Measurements from ENCODE around the gene UFD1.

The UFD1 gene

DNA sequence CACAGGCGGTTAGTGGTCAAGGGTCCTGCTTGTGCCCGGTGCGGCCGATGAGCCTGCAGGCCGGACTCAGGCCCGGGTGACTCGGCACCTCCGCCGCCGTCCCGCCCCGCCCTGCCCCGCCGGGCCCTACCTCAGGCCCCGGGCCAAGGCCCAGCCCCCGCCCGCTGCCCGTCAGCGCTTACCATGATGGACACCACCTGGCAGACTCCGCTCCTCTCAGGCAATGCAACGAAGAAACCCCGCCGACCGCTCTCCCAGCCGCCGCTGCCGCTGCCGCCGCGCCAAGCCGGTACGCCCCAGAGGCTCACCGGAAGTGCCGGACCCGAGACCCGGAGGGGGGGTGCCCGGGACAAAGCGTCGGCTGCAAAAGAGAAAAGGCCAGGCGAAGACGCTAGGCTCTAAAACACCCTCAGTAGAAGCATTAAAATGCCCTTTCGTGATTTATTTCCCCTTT, at the start of gene UFD1:
UFD1 (minus strand) TSS at position 293 of the 454 bp plus-strand sequence; CDS start at position 185, 108 bp downstream.
- DNase-seq (ENCODE audit: low spot score): peak; percentile 87
- TF ChIP-seq CTCF (IDR thresholded peaks at IDR 0.05; ENCODE audit: borderline replicate concordance, control extremely low read depth, extremely low read depth, insufficient read depth, missing control alignments): no peak
- in situ Hi-C loops (cut with MboI; ENCODE audit: low sequenced_read_pairs, unreplicated experiment): loop anchor here (10.0 kb wide), 1 partner anchor 294 kb away; no protein-coding TSS in a partner anchor

DNA sequence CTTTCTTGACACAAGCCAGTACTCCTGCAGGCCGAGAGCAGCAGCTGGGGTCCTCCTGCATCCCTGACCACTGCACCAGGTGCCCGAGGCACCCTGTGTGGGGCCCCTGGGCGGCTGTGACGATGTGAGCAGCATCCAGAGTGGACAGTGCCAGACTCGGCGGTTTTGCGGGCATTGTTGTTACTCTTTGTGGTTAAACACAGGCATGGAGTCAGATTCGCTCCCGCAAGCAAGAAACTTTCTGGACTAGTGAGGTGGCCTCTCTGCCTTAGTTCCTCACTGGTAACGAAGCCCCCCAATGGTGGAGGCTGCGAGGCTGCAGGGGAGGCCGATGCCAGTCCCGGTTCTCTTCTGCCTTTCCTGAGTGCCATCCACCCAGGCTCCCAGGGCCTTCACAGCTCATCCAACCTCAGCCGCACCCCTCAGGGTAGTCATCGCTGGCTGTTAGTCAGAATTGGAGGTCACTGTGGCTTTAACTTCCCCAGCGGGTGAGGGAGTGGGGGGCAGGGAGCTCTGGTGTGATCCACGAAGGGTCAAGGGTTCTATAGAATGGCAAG, 48.9 kb upstream of the UFD1 start:
- no peak for TF ChIP-seq CTCF (IDR thresholded peaks at IDR 0.05; ENCODE audit: borderline replicate concordance, control extremely low read depth, extremely low read depth, insufficient read depth, missing control alignments)
- no peak for DNase-seq (ENCODE audit: low spot score)
- in situ Hi-C loops (cut with MboI; ENCODE audit: low sequenced_read_pairs, unreplicated experiment): no loop called here

DNA sequence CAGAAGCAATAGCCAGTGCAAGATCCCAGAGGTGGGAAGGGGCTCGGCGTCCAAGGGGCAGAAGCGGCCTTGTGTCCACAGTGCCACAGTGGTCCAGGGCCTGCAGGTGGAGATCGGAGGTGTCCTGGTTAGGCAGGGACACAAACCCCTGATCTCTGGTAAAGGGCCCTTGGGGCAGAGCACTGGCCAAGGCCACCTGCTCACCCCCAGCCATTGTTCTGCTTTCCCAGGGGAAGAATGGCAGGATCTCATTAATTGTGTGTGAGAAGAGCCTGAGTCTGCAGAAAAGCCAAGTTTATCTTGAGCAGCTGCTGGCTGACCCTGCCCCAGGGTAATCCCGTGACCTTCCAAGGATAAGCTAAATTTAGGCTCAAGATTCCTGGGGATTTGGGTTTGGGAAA, 48.3 kb upstream of the UFD1 start:
- in situ Hi-C loops (cut with MboI; ENCODE audit: low sequenced_read_pairs, unreplicated experiment): no loop called here
- TF ChIP-seq CTCF (IDR thresholded peaks at IDR 0.05; ENCODE audit: borderline replicate concordance, control extremely low read depth, extremely low read depth, insufficient read depth, missing control alignments): no peak
- no peak for DNase-seq (ENCODE audit: low spot score)

DNA sequence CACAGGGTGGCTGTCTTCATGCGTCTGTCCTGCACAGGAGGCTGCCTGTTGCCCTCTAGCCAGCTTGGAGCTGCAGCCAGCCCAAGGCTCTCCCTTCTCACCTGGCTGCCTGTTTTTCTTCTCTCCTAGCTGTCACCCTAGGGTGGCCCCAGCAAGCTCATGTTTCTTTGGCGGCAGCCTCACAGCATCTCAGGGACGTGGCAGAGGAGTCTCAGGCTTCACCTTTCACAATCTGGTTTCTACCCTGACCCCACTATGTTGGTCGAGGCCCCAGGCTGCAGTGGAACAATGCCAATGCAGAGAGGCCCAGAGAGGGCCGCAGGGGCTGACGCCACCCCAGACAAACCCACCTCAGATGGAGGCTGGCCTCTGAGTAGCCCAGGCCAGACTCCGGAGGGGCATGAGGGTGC, 47.7 kb upstream of the UFD1 start:
- in situ Hi-C loops (cut with MboI; ENCODE audit: low sequenced_read_pairs, unreplicated experiment): no loop called here
- no peak for DNase-seq (ENCODE audit: low spot score)
- no peak for TF ChIP-seq CTCF (IDR thresholded peaks at IDR 0.05; ENCODE audit: borderline replicate concordance, control extremely low read depth, extremely low read depth, insufficient read depth, missing control alignments)

DNA sequence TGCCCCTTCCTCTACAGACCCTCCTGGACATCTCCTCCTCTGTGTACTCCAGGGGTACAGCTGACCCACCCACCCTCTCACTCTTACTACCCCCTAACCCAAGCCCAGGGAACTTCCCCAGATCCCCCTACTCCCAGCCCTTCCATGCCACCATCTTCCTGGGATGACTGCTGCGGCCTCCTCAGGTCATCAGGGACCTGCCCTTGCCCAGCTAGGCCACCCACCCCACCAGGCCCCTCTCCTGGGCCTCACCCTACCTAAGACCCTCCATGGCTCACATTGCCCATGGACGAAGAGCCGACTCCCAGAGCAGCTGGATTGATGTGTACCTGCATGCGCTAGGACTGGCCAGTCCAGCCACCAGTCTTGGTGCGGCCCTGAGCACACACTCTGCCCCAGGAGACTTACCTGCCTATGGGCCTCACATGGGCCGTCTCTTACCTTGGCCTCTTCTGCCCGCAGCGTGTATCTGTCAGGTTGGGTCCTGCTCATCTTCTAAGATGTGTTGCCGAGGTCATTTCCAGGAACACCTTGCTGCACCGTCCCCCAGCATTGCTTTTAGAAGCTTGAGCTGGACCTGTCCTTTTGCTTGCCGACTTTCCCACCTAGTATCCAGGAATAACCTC, 47.2 kb upstream of the UFD1 start:
- DNase-seq (ENCODE audit: low spot score): no peak
- in situ Hi-C loops (cut with MboI; ENCODE audit: low sequenced_read_pairs, unreplicated experiment): no loop called here
- no peak for TF ChIP-seq CTCF (IDR thresholded peaks at IDR 0.05; ENCODE audit: borderline replicate concordance, control extremely low read depth, extremely low read depth, insufficient read depth, missing control alignments)

DNA sequence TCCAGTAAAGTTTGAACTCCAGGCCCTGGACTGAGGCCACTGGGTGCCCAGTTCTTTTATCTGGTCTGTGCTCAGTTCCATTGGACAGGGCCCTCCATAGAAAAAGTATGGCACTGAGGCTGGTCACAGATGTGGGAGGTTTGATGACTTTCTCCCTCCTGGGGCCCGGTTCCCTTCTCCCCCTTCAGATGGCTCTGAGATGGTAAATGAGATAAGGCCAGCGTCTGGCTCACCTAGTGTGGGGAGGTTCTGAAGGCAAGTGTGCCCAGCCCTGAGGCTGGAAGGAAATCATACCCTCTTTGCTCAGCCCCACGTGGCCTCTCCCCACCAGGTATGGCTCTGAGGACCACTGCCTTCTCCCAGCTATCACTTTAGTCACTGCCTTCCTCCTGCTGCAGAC, 46.7 kb upstream of the UFD1 start:
- no peak for DNase-seq (ENCODE audit: low spot score)
- in situ Hi-C loops (cut with MboI; ENCODE audit: low sequenced_read_pairs, unreplicated experiment): no loop called here
- no peak for TF ChIP-seq CTCF (IDR thresholded peaks at IDR 0.05; ENCODE audit: borderline replicate concordance, control extremely low read depth, extremely low read depth, insufficient read depth, missing control alignments)
